ENCODE results near the gene MCRS1. TPM values are rescaled to one million over a fixed set of nuclear protein-coding genes. Genes with fewer than 3 reads are reported as not detected.
"Not testable (repeated sequence)": the region's sequence is repeated elsewhere in the genome, so short reads cannot be mapped to it uniquely, and the experiment has no call there.

Gene MCRS1
- total RNA-seq, 2 donors from 2014 or later: 78.0 to 92.2 TPM

- peaks cover 2% of the 10 kb centered on the region for H3K36me3 Mint-ChIP-seq (ENCODE audit: low read depth)
- ATAC-seq (no peak), DNase-seq (no peak)
- no peaks in the 10 kb centered on the region for H3K4me1 Mint-ChIP-seq
- H3K9me3 ChIP-seq (ENCODE audit: control insufficient read depth, low read length, poor library complexity, severe bottlenecking): no peaks in the 10 kb centered on the region
- H3K27ac Mint-ChIP-seq: no peak overlapping the region
- H3K4me3 Mint-ChIP-seq: no peak overlapping the region
- no peaks in the 10 kb centered on the region for H3K27me3 Mint-ChIP-seq
Observed at GRCh38 chr12:49524660-49525324, 43.1 kb downstream of the MCRS1 start.

DNA sequence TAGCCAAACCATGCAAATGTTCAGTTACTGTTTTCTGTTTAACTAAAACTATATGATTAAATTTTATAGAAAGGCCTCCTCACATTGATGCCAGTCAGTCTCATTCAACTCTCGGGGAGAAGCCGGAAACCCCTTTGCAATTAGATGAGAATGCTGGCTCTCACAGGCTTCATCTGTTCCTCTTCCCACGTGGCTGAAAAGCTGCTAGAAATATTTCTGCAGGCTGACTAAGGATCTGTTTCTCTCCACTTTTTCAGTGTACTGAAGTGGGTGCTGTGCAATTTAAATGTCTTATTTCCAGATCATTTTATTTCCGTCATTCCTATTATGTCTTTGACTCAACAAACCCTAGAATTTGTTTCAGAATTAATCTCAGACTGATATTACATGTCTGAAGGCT is 46.6 kb downstream of the MCRS1 start:
- no peak overlapping the region for H3K4me3 Mint-ChIP-seq
- no peak for ATAC-seq
- no peaks in the 10 kb centered on the region for H3K9me3 ChIP-seq (ENCODE audit: control insufficient read depth, low read length, poor library complexity, severe bottlenecking)
- no peak for DNase-seq
- H3K36me3 Mint-ChIP-seq (ENCODE audit: low read depth): peaks cover 2% of the 10 kb centered on the region
- peaks cover 2% of the 10 kb centered on the region for H3K4me1 Mint-ChIP-seq
- no peaks in the 10 kb centered on the region for H3K27me3 Mint-ChIP-seq
- no peak overlapping the region for H3K27ac Mint-ChIP-seq

DNA sequence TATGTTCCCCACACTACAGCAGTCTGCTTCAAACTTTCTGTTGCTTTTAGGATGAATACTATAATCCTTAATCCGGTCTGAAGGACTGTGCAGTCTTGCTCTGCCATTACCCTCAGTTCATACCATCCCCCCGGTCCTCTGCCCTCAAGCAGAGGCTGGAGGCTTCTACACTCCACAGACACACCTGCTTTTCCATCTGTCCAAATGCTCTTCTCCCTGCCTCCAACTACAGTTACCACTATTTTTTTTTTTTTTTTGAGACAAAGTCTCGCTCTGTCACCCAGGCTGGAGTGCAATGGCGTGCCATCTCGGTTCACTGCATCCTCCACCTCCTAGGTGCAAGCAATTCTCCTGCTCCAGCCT is 48.4 kb downstream of the MCRS1 start:
- H3K27me3 Mint-ChIP-seq: no peaks in the 10 kb centered on the region
- peaks cover 2% of the 10 kb centered on the region for H3K36me3 Mint-ChIP-seq (ENCODE audit: low read depth)
- peaks cover 2% of the 10 kb centered on the region for H3K4me1 Mint-ChIP-seq
- H3K9me3 ChIP-seq (ENCODE audit: control insufficient read depth, low read length, poor library complexity, severe bottlenecking): no peaks in the 10 kb centered on the region
- ATAC-seq (no peak), DNase-seq (no peak)
- no peak overlapping the region for H3K4me3 Mint-ChIP-seq
- no peak overlapping the region for H3K27ac Mint-ChIP-seq

GRCh38 chr12:49518914-49519573 is 48.9 kb downstream of the MCRS1 start:
- H3K9me3 ChIP-seq (ENCODE audit: control insufficient read depth, low read length, poor library complexity, severe bottlenecking): no peaks in the 10 kb centered on the region
- Mint-ChIP-seq H3K27ac (no peak overlapping the region), H3K27me3 (no peaks in the 10 kb centered on the region), H3K4me3 (no peak overlapping the region), H3K4me1 (peaks cover 2% of the 10 kb centered on the region), H3K36me3 (ENCODE audit: low read depth) (peaks cover 2% of the 10 kb centered on the region)
- ATAC-seq (no peak), DNase-seq (no peak)

- Mint-ChIP-seq H3K27ac (no peak overlapping the region), H3K27me3 (no peaks in the 10 kb centered on the region), H3K36me3 (ENCODE audit: low read depth) (no peaks in the 10 kb centered on the region), H3K4me3 (no peak overlapping the region), H3K4me1 (peaks cover 3% of the 10 kb centered on the region)
- H3K9me3 ChIP-seq (ENCODE audit: control insufficient read depth, low read length, poor library complexity, severe bottlenecking): no peaks in the 10 kb centered on the region
- no peak for DNase-seq
- no peak for ATAC-seq
Observed at GRCh38 chr12:49515266-49515665, 52.7 kb downstream of the MCRS1 start.

- H3K4me3 Mint-ChIP-seq: no peak overlapping the region
- no peak overlapping the region for H3K27ac Mint-ChIP-seq
- DNase-seq: no peak
- no peaks in the 10 kb centered on the region for H3K27me3 Mint-ChIP-seq
- peaks cover 2% of the 10 kb centered on the region for H3K4me1 Mint-ChIP-seq
- H3K9me3 ChIP-seq (ENCODE audit: control insufficient read depth, low read length, poor library complexity, severe bottlenecking): no peaks in the 10 kb centered on the region
- H3K36me3 Mint-ChIP-seq (ENCODE audit: low read depth): no peaks in the 10 kb centered on the region
- ATAC-seq: no peak
Observed at GRCh38 chr12:49512546-49512945, 55.4 kb downstream of the MCRS1 start.

- Mint-ChIP-seq H3K4me3 (no peak overlapping the region), H3K27me3 (no peaks in the 10 kb centered on the region), H3K4me1 (peaks cover 2% of the 10 kb centered on the region), H3K36me3 (ENCODE audit: low read depth) (no peaks in the 10 kb centered on the region), H3K27ac (no peak overlapping the region)
- ATAC-seq: no peak
- no peak for DNase-seq
- H3K9me3 ChIP-seq (ENCODE audit: control insufficient read depth, low read length, poor library complexity, severe bottlenecking): no peaks in the 10 kb centered on the region
Observed at GRCh38 chr12:49511410-49511809, 56.5 kb downstream of the MCRS1 start.

DNA sequence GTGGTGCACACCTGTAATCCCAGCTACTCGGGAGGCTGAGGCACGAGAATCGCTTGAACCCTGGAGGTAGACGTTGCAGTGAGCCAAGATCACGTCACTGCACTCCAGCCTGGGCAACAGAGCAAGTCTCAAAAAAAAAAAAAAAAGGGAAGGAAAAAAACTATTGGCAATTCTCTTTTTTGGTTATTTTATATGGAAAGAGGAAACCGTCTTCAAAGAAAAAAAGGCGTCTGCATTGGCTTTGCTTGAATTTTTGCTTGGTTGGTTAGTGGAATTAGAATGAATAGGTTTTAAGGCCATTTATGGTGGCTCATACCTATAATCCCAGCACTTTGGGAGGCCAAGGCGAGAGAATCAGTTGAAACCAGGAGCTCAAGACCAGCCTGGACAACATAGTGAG is 58.3 kb downstream of the MCRS1 start:
- H3K27ac Mint-ChIP-seq; ATAC-seq; H3K9me3 ChIP-seq (ENCODE audit: control insufficient read depth, low read length, poor library complexity, severe bottlenecking); H3K4me3 Mint-ChIP-seq; H3K36me3 Mint-ChIP-seq (ENCODE audit: low read depth); H3K27me3 Mint-ChIP-seq; H3K4me1 Mint-ChIP-seq; DNase-seq: not testable (repeated sequence)

Other genes with a start within 250 kb of the MCRS1 start
- gene TROAP, start 244.9 kb downstream of the MCRS1 start, total RNA-seq: under 1 TPM in 1 of 2 donors, not detected in 1; 0.55 TPM
- gene C1QL4, start 231.0 kb downstream of the MCRS1 start, total RNA-seq: not detected
- gene DNAJC22, start 221.3 kb downstream of the MCRS1 start, total RNA-seq: not detected
- 1 to 10 TPM; 5.2 TPM for gene SPATS2, start 200.7 kb downstream of the MCRS1 start, total RNA-seq
- 1 to 10 TPM; 2.7 to 3.1 TPM for gene KCNH3, start 29.1 kb downstream of the MCRS1 start, total RNA-seq
- gene FAM186B, start 37.5 kb upstream of the MCRS1 start, total RNA-seq: under 1 TPM; 0.37 to 0.39 TPM
- 1 to 10 TPM; 5.6 to 7.1 TPM for gene PRPF40B, start 55.4 kb upstream of the MCRS1 start, total RNA-seq
- 10 to 100 TPM; 17.0 to 19.7 TPM for gene FMNL3, start 139.3 kb upstream of the MCRS1 start, total RNA-seq
- gene TMBIM6, start 173.4 kb upstream of the MCRS1 start, total RNA-seq: 100 to 1,000 TPM; 325 to 376 TPM